Measurements from ENCODE around the gene C10orf67.

DNA sequence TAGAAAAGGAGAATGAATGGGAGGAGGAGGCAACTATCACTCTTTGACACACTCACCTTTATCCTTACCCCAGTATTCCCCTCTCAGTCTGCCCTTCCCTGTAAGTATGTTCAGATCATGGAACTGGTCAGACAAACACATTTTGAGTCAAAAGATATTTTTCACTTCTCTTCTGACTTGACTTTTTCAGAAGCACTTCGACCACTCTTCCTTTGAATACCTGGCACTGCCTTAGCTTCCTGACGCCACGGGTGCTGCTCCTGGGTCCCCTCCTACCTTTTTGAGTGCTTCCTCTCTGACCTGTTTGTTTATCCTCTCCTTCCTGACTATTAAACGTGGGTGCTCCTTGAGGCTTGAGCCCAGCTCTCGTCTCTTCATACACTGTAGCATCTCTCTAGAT, 19.8 kb upstream of the C10orf67 start:
- TF ChIP-seq, protein P1, sequence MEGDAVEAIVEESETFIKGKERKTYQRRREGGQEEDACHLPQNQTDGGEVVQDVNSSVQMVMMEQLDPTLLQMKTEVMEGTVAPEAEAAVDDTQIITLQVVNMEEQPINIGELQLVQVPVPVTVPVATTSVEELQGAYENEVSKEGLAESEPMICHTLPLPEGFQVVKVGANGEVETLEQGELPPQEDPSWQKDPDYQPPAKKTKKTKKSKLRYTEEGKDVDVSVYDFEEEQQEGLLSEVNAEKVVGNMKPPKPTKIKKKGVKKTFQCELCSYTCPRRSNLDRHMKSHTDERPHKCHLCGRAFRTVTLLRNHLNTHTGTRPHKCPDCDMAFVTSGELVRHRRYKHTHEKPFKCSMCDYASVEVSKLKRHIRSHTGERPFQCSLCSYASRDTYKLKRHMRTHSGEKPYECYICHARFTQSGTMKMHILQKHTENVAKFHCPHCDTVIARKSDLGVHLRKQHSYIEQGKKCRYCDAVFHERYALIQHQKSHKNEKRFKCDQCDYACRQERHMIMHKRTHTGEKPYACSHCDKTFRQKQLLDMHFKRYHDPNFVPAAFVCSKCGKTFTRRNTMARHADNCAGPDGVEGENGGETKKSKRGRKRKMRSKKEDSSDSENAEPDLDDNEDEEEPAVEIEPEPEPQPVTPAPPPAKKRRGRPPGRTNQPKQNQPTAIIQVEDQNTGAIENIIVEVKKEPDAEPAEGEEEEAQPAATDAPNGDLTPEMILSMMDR (IDR thresholded peaks at IDR 0.05), result no peak
- TF ChIP-seq POLR2A (IDR thresholded peaks at IDR 0.05), result no peak
- TF ChIP-seq POLR2AphosphoS5 (IDR thresholded peaks at IDR 0.05), result no peak
